Measurements from ENCODE around the gene MAP3K12.

Gene MAP3K12

DNA sequence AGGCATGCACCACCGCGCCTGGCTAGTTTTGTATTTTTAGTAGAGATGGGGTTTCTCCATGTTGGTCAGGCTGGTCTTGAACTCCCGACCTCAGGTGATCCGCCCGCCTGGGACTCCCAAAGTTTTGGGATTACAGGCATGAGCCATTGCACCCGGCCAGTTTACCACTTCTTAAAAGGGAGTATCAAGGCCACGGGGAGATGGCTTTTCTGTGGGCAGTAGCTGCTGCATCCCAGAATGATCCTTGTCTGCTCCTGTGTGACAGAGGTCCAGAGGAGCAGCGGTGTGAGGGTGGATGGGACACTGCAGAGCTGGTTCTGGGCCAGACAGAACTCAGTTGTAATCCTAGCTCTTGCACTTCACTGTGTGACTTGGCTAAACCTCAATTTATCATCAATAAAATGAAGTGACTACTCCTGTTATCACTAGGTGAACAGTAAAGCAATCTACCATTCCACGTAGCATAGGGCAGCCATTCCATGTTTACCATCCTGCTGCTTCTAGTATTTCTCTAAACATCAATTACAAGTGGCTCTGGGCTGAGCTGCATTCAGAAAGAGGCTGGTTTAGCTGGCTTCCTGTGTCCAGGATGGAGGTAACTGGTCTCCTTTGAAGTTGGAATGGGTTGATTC is 11.0 kb upstream of the MAP3K12 start:
- no peak for DNase-seq (ENCODE audit: low read depth in 2 of 2)

DNA sequence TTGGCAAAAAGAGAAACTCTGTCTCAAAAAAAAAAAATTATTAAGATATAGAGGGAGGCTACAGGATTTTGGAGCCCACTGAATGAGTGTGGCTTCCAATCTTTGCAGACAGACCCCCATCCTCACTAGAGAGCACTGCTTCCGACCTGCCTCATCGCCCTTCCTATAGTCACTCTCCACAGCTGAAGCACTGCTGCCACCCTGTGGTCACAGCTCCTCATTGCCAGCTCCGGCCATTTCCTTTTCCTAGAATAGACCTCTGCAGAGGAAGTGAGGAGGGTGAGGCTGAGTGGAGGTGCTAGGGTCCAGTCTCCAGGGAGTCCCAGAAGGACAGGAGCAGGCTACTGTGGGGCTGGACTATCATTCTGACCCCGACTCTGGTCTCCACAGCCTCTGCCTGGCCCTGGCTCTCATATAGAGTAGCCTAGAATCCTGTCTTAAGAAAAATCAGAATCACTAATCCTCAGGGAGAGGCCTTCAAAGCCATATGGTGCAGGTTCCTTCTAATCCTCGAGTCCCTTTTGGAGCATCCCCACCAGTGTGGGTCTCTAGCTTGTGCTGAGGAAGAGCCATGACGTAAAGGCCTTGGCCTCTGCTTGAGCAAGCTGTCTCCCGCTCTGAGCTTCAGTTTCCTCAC is 9.4 kb upstream of the MAP3K12 start:
- DNase-seq (ENCODE audit: low read depth in 2 of 2), result peak; percentile 72 to 84

DNA sequence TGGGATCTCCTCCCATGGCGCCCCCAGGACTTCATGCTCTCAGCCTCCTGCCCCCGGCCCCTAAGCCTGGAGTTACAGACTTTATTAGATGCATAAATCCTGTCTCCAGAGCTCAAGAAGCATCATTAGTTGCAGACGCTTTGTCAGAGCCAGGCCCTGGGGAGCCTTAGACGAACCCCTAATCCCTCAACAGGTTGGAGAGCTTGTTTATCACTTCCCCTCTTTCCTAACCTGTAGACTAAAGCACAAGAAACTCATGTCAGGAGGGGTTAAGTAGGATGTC is 8.3 kb upstream of the MAP3K12 start:
- no peak for DNase-seq (ENCODE audit: low read depth in 2 of 2)

DNA sequence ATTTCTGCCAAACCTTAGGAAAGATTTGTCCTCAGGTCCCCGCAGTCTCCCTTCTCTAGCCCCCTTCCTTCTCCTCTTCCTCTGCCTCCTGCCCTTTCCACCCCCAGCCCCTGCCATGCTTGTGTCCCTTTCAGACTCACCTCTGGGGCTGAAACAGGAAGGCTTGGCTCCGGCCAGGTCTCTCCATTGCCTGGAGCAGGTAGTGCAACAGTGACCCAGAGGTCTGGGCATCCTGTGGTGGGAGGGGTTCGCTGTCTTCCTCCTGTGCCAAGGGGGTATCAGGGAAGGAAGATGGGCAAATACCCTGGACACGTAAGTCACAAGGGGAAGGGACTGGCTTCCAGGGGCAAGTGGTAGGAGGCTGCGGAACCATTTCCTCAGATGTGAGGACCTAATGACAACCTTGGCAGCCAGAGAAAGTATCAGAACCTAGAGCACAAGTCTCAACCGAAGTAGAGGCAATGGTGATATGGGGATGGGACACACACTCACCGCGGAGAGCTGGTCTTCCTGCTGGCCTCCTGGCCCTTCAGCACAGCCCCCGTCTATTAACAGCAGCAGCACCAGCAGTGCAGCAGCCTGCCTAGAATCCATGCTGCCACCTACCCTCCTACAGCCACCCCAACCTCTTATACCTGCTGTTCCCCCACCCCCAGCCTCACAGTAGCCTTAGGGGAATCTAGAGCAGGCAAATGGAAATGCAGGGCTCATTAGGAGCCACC is 7.8 kb upstream of the MAP3K12 start, which contains the start of gene NPFF:
Gene NPFF, minus strand, starts transcription at position 604 of the 722 bp plus-strand sequence. Its CDS starts 10 bp downstream, at position 594.
- DNase-seq (ENCODE audit: low read depth in 2 of 2), result no peak

- DNase-seq (ENCODE audit: low read depth in 2 of 2), result no peak
Measured at GRCh38 chr12:53506450-53506785, 7.2 kb upstream of the MAP3K12 start.

GRCh38 chr12:53505555-53506449 is 6.5 kb upstream of the MAP3K12 start:
- DNase-seq (ENCODE audit: low read depth in 2 of 2), result no peak

DNA sequence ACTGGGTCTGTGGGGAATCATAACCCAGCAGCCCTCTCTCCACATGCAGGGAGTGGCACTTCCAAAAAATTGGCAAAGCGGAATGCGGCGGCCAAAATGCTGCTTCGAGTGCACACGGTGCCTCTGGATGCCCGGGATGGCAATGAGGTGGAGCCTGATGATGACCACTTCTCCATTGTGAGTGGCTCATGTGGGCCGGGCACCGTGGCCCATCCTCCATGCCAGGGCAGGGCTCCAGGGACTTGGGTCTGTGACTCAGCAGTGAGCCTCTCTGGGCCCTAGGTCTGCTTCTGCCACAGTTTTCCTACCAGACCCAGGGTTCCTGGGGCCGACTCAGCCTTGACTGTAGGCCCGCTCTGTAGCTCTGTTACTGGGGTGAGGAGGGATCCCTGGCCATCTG is 5.8 kb upstream of the MAP3K12 start:
- no peak for DNase-seq (ENCODE audit: low read depth in 2 of 2)

DNA sequence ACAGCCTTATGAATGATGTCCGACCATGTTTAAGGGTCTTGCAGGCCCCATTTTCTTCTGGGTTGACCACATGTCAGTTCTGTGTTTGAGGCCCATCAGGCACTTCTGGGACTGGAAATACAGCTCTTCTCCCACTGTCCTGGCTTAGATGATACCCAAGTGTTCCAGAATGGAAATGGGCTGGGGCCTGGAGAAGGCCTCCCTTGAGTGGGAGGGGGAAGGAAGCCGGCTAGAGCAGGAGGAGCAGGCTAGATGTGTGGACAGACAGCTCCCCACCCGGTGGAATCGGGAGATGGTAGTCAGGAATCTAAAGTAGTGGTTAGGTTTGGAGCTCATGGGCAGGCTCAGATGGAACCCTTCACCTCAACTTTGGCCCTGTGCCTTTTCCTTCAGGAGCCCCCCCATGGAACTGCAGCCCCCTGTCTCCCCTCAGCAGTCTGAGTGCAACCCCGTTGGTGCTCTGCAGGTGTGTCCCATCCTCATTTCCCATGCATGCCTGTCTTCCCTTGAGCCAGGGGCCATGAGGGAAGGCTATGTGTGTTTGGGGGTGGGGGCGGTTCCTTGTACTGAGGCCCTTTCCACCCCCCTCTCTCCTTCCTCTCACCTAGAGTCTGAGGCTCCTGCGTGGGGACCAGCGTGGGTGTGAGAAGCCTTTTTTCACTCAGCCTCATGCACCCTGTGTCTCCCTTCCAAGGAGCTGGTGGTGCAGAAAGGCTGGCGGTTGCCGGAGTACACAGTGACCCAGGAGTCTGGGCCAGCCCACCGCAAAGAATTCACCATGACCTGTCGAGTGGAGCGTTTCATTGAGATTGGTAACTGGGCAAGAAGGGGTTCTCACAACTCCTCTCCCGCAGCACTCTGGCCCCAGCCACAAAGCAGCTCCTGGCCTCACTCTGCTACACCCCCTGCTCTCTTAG is 5.0 kb upstream of the MAP3K12 start:
- DNase-seq (ENCODE audit: low read depth in 2 of 2), result no peak

- no peak for DNase-seq (ENCODE audit: low read depth in 2 of 2)
Measured at GRCh38 chr12:53502983-53503728, 3.9 kb upstream of the MAP3K12 start.

DNA sequence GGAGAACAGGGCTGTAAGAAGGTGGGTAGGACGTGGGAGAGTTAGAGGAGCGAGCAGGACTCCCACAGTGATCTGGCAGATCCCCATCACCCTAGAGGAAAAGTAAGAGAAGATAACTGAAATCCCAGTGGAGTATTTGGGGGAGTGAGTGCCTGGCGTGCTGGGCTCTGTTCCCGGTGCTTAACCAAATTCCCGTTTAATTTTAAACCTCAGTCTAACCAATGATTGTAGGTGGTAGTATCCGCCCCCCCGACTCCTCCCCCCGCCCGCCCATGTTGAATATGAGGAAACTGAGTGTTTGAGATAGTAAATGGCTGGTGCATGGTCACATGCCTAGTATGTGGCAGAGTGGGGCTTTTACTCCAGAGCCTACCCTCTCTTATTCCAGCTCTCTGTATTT is 3.1 kb upstream of the MAP3K12 start:
- no peak for DNase-seq (ENCODE audit: low read depth in 2 of 2)

DNA sequence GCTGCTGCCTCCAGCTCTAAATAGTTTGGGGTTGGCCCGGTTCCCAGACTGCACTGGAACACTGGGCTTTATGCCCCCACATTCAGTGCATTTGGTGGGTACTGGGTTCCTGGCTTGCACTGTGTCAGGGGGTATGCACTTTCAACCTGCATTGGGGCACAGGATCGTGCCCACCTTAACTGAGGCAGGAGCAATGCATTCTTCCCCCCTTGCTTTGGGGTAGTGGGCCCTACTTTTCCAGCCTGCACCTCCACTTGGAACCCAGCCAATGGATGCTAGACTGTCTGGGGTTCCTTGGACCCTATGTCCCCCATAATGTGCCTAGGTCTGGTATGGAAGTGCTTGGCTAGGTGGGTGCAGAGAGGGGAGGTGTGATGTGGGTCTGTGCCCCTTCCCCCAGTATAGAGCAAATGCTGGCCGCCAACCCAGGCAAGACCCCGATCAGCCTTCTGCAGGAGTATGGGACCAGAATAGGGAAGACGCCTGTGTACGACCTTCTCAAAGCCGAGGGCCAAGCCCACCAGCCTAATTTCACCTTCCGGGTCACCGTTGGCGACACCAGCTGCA is 2.4 kb upstream of the MAP3K12 start:
- no peak for DNase-seq (ENCODE audit: low read depth in 2 of 2)

- DNase-seq (ENCODE audit: low read depth in 2 of 2), result peak; percentile 94 to 98
Measured at GRCh38 chr12:53500776-53501614, 1.7 kb upstream of the MAP3K12 start, which contains the start of gene TARBP2. TARBP2 (plus strand) TSS chr12:53501283; CDS start chr12:53501409, 126 bp downstream.

DNA sequence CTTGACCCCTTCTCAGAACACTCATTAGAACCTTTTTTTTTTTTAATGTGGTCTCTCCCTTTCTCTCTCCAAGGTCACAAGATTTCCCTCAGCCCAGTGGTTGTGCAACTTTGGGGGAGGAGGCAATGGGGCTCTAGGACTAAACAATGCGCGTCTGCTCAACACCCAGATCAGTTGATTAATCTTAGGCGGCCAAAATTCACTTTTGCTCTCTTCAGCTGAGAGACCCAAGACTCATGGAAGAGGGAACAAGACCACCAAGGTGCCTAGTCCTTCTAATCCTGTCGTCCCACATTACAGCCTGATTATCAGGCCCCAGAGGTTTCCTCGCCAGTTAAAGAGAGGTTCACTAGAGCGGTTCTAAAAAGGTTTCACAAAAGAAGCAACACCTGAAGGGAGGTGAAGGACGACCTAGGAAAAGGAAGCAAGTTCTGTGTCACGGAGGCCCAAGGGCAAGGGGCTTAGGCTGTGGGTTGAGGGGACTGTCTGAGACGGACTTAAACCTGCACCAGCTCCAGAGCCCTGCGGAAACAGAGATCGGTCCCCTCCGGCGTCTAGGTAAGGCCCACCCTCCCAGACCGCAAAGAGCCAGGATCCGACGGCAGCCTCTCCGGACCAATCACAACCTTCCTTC is 1.0 kb upstream of the MAP3K12 start:
- DNase-seq (ENCODE audit: low read depth in 2 of 2), result no peak

DNA sequence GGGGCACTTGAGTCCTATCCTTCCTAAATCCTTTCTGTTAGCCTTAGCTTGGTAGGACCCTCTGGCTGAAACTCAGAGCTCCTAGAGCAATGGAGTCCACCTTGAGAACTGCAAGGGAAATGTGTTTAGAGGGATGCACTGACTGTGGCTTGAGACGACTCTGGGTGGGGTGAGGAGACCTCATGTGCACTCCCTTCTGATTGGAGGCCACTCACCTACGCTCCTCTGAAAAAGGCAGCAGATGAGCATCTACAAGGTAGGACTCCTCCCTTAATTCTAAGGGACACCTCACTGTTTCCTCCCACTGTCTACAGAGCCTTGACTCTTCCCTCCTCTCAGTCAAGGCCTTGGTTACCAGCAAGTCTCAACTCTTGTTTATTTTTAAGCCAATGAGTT is 1.0 kb downstream of the MAP3K12 start:
- DNase-seq (ENCODE audit: low read depth in 2 of 2), result no peak

DNA sequence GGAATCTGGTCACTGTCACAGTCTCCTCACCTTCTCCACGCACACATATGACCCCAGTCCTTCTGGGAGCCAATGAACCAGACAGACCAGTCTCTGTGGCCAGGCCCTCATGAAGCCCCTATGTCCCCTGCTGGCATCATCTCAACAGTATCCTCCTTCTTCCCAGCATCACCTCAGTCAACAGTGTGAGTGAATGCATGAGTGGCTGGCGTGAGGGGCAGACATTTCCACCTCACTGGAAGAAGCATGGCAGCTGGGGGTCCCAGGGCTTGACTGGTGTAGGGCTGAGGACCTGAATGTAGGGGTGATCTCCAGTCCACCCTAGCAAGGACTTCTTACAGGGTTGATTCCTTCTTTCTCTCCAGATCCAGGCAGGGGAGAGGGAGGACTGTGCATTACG is 1.8 kb downstream of the MAP3K12 start:
- DNase-seq (ENCODE audit: low read depth in 2 of 2), result no peak

DNA sequence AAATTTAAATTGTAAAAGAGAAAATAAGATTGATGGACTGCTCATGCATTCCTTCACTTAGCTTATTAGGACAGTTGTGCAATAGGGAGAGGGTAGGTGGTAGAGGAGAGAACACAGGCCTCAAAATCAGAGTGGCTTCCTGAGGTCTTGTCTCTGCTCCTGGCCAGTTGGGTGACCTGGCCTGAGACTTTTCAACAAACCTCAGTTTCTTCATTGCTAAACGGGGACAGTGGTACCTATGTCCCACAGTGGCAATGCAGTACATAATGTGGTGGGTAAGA is 2.6 kb downstream of the MAP3K12 start:
- no peak for DNase-seq (ENCODE audit: low read depth in 2 of 2)

GRCh38 chr12:53495903-53496751 is 3.1 kb downstream of the MAP3K12 start:
- DNase-seq (ENCODE audit: low read depth in 2 of 2), result no peak
